Stimulated activated CD4-positive, alpha-beta T cell treated with anti-CD3 and anti-CD28 coated beads, TNF-alpha, amount 100 ng/mL, for 4 hours (primary cell): ENCODE data around the gene MEPCE.
A peak's percentile ranks its signal among the peaks of the same experiment; 100 is the strongest.
"Not testable (repeated sequence)": the region's sequence is repeated elsewhere in the genome, so short reads cannot be mapped to it uniquely, and the experiment has no call there.

Experiments used
- DNase-seq, 3 experiments: peaks; one replicate each; pipeline ENCODE4 v3.0.0-alpha.2; 2020; ENCODE audit warnings: low read depth in 3 of 3

MEPCE gene, protein sequence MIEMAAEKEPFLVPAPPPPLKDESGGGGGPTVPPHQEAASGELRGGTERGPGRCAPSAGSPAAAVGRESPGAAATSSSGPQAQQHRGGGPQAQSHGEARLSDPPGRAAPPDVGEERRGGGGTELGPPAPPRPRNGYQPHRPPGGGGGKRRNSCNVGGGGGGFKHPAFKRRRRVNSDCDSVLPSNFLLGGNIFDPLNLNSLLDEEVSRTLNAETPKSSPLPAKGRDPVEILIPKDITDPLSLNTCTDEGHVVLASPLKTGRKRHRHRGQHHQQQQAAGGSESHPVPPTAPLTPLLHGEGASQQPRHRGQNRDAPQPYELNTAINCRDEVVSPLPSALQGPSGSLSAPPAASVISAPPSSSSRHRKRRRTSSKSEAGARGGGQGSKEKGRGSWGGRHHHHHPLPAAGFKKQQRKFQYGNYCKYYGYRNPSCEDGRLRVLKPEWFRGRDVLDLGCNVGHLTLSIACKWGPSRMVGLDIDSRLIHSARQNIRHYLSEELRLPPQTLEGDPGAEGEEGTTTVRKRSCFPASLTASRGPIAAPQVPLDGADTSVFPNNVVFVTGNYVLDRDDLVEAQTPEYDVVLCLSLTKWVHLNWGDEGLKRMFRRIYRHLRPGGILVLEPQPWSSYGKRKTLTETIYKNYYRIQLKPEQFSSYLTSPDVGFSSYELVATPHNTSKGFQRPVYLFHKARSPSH

DNA sequence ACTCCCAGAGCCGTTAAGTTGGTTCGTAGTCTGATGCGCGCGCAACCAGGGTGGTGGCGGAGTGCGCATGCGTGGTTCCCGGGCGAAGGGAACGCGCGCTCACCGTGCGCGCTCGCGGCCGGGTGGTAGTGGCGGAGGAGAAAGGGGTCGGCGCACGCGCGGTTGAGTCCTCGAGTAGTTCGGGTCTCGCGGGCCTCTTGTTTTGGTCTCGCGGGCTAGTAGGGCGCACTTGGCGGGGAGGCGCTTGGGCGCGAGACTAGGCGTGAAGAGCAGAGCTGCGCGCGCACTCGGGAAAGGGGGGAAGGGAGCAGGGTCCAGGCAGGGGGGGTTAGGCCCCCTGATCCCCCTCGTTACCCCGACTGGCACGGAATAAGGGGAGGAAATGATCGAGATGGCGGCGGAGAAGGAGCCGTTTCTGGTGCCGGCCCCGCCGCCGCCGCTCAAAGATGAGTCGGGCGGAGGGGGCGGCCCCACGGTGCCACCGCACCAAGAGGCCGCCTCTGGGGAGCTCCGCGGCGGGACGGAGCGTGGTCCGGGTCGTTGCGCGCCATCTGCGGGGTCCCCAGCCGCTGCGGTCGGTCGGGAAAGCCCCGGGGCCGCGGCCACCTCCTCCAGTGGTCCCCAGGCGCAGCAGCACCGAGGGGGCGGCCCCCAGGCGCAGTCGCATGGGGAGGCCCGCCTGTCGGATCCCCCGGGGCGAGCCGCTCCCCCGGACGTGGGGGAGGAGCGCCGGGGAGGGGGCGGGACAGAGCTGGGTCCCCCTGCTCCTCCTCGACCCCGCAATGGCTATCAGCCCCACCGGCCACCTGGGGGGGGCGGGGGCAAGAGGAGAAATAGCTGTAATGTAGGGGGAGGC lies at the start of gene MEPCE:
Gene MEPCE, plus strand, starts transcription at position 195 of the 856 bp plus-strand sequence. Its CDS starts 188 bp downstream, at position 383.
- peak; percentile 93 to 98 (median 95) for DNase-seq

DNA sequence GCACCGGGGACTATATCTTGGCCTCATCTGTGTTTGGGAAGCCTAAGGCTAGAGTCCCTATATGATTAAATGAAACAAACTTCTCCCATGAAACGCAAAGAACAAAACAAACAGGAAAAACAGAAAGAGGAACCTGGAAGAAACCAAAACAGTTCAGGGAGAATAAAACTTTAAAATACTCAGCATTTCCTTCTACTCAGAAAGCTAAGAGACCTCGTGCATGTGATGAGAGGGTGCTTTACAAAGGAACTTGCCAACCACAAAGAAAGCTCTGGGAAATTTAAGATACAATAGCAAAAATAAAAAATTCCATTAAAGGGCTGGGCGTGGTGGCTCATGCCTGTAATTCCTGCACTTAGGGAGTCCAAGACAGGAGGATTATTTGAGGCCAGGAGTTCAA lies 49.4 kb upstream of the MEPCE start:
- no peak for DNase-seq

DNA sequence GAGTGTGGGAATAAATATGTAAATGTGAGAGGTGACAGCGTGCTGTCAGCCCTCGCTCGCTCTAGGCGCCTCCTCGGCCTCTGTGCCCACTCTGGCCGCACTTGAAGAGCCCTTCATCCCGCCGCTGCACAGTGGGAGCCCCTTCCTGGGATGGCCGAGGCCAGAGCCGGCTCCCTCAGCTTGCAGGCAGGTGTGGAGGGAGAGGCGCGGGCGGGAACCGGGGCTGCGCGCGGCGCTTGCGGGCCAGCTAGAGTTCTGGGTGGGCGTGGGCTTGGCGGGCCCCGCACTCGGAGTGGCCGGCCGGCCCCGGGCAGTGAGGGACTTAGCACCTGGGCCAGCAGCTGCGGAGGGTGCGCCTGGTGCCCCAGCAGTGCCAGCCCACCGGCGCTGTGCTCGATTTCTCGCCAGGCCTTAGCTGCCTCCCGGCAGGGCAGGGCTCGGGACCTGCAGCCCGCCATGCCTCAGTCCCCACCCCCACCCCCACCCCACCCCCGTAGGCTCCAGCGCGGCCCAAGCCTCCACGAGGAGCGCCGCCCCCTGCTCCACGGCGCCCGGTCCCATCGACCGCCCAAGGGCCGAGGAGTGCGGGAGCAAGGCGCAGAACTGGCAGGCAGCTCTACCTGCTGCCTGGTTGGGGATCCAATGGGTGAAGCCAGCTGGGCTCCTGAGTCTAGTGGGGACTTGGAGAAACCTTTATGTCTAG lies 47.9 kb upstream of the MEPCE start:
- not testable (repeated sequence) for DNase-seq

DNA sequence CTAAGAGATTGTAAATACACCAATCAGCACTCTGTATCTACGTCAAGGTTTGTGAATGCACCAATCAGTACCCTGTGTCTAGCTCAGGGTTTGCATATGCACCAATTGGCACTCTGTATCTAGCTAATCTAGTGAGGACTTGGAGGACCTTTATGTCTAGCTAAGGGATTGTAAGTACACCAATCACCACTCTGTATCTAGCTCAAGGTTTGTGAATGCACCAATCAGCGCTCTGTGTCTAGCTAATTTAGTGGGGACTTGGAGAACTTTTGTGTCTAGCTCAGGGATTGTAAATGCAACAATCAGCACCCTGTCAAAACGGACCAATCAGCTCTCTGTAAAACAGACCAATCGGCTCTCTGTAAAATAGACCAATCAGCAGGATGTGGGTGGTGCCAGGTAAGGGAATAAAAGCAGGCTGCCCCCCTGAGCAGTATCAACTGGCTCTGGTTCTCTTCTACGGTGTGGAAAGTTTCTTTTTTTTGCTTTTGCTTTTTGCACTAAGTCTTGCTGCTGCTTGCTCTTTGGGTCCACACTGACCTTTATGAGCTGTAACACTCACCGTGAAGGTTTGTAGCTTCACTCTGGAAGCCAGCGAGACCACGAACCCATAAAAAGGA lies 47.3 kb upstream of the MEPCE start:
- not testable (repeated sequence) for DNase-seq

DNA sequence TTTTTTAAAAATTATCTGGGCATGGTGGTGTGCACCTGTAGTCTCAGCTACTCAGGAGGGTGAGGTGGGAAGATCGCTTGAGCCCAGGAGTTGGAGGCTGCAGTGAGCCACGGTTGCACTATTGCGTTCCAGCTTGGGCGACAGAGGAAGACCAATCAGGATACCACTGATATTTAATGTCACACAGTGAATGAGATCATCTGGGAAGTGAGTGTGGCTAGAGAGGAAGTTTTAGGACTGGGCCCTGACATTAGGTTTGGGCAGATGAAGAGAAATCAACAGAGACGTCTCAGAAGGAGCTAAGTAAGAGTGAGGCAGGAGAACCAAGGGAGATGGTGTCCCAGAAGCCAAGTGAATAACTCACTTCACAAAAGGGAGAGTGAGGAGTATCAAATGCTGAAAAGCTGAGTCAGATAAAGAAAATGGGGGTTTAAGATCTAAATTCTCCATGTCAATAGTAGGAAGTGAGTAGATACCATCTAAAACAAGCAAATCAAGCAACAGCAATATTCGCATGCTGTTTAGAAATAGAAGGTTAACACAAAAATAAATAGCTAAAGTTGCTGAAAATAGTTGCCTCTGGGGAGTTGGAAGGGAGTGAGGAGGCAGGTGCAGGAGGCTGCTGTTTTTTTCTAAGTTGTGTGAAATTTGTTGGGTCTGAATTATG lies 44.9 kb upstream of the MEPCE start:
- no peak for DNase-seq

DNA sequence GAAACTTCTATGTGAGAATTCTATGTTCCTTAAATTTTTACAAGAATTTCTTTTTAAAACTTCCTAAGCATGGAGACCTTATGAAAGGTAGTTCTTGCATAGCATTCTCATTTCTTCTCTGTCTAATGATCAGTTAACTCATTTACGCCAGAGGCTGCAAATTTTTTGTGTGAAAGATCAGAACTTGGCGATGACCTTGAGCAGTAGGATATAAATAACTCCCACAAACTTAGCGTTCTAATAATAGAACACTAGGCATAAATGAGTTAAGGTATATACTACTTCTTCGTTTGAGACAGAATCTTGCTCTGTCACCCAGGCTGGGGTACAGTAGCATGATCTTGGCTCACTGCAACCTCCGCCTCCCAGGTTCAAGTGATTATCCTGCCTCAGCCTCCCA lies 42.7 kb upstream of the MEPCE start:
- DNase-seq = no peak

DNA sequence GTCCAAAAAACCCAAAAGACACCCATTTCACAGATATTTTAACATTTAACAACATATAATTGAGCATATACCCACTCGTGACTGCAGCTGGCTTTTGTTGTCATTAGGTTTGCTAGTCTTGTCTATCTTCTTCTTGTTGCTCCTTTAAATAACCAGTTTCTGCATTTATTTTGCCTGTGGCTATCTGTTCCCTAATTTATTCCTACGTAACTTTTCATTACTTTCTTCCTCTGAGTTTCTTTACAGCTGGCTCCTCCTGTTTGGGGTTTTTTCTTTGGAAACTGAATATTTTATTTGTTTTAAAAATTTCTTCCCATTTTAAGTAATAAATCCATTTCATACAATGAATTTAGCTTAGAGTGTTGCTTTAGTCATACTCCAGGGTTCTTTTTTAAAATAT lies 41.9 kb upstream of the MEPCE start:
- DNase-seq = no peak

DNA sequence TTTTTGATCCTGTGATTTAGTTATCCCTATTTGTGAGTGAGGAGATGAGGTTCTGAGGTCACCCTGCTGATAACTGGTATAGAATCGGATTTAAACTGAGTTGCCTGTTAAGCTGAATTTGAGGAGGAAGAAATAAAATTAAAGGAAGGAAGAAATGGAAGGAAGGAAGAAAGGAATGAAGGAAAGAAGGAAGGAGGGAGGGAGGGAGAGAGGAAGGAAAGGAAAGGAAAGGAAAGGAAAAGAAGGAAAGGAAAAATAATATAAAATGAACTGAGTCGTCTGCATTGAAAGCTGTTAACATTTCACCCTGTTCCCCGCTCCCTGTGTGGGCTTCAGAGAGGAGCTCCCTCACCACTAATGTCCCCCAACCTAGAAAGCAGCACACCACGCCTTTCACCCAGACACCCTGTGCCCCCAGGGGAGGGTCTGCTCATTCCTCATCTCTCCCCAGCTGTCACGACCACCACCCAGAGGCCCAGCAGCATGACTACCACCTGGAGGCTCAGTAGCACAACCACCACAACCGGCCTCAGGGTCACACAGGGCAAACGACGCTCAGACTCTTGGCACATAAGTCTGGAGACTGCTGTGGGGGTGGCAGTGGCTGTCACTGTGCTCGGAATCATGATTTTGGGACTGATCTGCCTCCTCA lies 40.1 kb upstream of the MEPCE start:
- DNase-seq = no peak

DNA sequence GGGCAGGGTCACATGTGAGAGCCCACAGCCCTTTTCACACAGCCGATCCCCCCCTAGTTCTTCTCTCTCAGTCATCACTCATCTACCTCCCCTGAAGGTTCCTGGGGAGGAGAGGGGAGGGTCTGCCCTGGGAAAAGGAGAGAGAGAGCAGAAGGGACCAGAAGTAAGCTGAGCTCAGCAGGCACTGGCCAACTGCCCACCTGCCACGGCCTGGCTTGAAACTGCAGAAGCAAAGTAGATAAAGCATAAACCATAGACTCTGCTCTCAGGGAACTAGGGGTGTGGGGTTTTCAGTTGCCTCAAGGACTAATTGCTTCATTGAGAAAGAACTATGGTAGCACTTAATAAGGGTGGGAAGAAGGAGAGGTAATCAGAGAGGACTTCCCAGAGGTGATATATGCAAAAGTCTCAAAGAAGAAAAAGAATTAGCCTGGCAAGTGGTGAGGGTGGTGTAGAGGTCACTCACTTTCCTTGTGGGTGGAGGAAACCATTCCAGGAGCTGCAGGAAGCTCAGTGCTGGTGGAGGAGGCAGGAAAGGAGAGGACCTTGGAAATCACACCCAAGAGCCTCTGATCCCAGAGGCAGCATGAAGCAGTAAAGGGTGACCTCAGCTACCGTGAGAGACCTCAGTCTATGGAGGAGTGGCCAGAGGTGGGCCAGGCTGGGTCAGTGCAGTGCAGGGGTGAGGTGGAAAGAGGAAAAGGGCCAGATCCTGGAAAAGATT lies 39.2 kb upstream of the MEPCE start:
- no peak for DNase-seq

DNA sequence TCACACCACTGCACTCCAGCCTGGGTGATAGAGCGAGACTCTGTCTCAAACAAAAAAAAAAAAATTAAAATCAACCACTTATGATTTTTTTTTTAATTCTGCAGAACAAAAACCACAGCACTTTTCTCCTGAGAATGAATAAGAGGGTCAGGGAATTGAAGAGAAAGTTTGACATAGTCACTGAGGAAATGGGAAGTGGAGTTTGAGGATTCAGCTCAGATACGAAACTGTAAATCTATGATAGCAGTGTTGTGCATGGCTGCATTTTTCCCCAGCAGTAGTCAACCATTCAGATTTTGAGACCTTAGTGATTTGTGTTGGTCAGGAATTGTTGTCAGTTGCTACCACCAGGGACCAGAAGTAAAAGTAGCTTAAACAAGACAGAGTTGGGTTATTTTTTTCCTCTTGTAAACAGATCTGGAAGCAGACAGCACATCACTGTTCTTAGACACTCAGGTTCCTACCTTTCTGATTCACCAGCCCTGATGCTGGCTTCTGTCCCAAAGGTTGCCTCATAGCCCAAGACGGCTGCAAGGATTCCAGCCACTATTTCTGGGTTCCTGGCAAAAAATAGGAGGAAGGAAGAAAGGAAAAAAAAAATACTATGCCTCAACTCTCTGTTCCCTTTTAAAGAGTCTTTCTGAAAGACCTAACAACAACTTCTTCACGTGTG lies 36.3 kb upstream of the MEPCE start:
- DNase-seq = no peak

DNA sequence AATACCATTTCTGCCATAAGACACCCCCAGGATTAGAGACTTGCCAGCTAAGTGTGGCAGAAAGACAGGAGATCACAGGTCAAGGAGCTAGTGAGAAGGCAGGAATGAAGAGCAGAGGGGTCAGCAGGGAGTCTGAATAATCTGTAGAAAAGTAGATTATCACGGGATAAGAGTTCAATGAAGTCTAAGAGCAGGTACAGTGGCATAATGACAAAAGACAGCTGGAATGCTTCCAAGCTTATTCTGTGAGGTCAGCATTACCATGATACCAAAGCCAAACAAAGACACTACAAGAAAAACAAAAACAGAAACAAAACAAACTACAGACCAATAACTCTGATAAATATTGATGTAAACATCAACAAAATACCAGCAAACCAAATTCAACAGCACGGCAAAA lies 35.6 kb upstream of the MEPCE start:
- no peak for DNase-seq

DNA sequence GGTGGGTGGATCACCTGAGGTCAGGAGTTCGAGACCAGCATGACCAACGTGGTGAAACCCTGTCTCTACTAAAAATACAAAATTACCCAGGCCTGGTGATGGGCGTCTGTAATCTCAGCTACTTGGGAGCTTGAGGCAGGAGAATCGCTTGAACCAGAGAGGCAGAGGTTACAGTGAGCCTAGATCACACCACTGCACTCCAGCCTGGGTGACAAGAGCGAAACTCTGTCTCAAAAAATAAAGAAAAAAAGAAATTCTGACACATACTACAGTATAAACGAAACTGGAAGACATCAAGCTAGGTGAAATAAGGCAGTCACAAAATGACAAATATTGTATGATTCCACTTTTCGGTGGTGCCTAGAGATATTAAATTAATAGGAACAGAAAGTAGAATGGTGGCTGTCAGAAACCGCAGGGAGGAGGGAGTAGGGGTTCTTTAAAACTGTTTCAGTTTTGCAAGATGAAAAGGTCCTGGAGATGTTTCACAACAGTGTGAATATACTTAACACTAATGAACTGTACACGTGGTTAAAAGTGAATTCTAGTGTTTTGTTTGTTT lies 33.1 kb upstream of the MEPCE start:
- peak in 1 of 3 experiments; percentile 24 for DNase-seq

DNA sequence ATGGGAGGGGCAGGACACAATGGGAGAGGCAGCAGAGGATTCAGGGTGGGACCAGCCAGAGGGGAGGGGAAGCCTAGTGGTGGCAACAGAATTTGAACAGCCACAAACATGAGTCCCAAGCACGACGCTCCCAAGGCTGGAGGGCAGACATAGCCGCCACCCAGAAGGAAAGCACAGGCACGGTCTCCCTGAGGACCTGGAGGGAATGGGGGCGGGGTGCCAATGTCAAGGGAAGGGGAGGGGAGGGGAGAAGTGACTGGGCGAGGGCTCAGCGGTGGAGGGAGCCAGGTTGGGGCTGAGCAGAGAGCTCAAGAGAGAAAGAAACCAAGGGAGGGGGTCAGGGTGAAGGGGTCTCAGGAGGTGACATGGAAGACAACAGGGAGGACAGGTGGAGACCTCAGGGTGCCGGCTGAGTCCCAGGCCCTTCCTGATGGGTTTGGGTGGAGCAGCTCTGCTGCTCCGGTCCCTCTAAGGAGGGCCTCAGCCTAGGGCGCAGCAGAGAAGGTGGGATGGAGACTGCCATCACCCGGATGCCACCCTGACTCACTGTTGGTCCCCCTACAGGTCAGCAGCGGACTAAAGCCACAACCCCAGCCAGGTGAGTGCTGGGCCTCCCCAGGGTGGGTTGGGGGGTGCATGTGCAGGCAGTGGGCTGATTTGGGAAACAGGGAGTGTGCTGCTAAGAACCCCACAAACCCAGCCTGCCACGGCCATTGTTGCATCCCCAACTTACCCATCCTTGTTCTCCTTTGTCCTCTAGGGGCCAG lies 32.1 kb upstream of the MEPCE start:
- DNase-seq = no peak

DNA sequence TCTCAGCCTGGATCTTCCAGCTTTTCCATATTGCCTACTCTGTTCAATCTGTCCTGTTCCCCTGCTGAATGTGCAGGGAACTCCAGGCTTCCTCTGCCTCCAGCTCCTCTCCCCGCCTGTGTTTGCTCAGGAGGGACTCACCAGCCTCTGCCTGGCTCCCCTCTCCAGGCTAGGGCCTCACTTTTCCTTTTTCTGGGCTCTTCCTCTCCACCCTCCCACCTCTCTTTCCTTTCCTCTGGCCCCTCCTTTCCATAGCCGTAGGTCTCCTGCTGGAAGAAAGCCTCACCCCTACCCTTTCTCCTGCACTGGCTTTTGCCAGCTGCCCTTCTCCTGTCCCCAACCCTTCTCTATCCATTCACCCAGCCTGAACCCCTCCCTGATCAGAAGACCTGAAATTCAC lies 31.4 kb upstream of the MEPCE start:
- no peak for DNase-seq

DNA sequence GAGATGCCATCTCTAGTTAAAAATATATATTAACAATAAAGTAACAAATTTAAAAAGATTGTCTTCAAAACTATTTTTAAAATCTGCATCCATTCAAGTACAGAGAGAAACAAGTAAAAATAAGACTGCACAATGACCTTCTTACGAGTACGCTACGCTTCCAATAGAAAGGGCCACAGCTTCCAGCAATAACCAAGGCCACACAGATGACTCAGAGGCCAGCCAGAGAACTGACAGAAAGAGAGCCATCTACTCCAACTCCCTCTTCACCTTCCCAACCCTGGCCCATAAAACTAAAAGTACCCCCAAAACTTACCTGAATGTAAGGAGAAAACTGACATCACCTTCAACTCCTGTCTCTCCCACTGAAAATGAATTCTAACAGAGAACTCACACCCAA lies 29.6 kb upstream of the MEPCE start:
- DNase-seq = no peak

DNA sequence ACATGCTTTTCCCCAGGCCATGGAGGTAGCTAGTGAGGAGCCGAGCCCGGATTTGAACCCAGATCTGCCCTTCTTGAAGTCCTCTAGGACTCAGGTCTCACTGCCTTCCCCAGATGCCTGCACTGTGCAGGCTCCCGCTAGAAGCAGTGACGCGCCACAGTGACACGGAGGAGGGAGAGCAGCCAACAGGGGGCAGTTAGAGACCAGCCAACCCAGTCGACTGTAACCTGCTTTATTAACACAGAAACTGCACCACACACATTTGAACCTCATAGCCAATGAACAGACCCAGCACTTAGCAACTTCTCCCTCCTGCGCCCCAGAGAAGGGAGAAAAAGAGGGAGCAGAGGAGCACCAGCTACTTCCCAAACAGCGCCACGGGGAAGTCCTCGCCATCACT lies 29.0 kb upstream of the MEPCE start:
- no peak for DNase-seq

DNA sequence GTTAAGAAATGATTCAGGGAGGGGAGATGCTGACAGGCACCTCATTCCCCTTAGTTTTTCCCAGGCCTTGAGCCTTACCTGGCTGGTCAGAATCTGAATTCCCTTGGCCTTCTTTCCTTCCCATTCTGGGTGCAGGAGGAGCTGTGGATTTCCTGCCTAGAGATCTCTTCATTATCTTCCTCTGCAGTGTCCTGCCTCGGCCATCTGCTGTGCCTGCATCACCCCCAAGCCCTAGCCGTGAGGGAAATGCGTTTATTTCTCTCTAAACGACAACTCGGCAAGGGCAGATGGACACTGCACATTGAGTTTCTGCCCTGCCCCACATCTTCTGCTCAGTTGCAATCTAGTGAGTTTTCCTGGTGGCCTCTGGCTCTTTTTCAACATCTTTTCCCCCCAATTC lies 27.8 kb upstream of the MEPCE start:
- DNase-seq = no peak

DNA sequence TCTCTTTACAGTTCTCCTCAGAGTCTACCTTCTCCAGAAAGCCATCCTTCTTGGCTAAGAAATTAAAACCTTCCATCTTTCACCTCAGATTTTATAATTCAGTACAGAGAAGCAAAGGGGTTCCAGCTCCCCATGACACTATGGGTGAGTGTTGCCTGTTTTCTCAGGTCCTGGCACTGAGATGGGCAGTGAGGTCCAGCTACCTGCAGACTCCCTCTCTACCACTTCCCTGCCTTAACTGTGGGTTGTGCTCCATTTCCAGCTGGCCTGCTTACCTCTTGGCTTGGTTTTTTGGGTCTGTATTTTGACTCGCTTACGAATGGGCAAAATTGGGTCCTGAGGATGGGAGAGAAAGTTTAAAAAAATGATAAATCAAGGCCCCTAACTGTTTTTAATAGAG lies 27.4 kb upstream of the MEPCE start:
- DNase-seq = no peak
